Neural progenitor cell (in vitro differentiated cells): ENCODE data around the gene MAMLD1. TPM values are rescaled to one million over a fixed set of nuclear protein-coding genes. Genes with fewer than 3 reads are reported as not detected.

ENCODE experiments used
- DNase-seq: peaks from one replicate; pipeline ENCODE4 v3.0.0-alpha.2; 2016; ENCODE audit warnings: low spot score
- H2AFZ ChIP-seq: fragments of 200-600 bp; sonication (generic); replicated peaks from 2 replicates; pipeline ENCODE4 v1.6.1; 2016; ENCODE audit warnings: antibody characterized with exemption
- H3F3A ChIP-seq: fragments of 200-600 bp; sonication (generic); 2 replicates; pipeline ENCODE4 v1.6.1; 2016; ENCODE audit warnings: antibody characterized with exemption, low read depth
- H3K27ac ChIP-seq: fragments of 200-600 bp; sonication (generic); 2 replicates; pipeline ENCODE4 v1.5.1; 2016; ENCODE audit warnings: mild to moderate bottlenecking
- H3K27me3 ChIP-seq: fragments of 200-600 bp; sonication (generic); 2 replicates; pipeline ENCODE4 v1.6.1; 2016; ENCODE audit warnings: mild to moderate bottlenecking, moderate library complexity
- H3K36me3 ChIP-seq: fragments of 200-600 bp; sonication (generic); 2 replicates; pipeline ENCODE4 v1.5.1; 2016
- H3K4me1 ChIP-seq: fragments of 200-600 bp; sonication (generic); 2 replicates; pipeline ENCODE4 v1.6.1; 2016; ENCODE audit warnings: mixed run types
- H3K4me2 ChIP-seq: fragments of 200-600 bp; sonication (generic); 2 replicates; pipeline ENCODE4 v1.6.1; 2016
- H3K4me3 ChIP-seq: fragments of 200-600 bp; sonication (generic); 2 replicates; pipeline ENCODE4 v1.5.1; 2016
- H3K79me2 ChIP-seq: fragments of 200-600 bp; sonication (generic); 2 replicates; pipeline ENCODE4 v1.6.1; 2016; ENCODE audit warnings: low read depth
- H3K9ac ChIP-seq: fragments of 200-600 bp; sonication (generic); 2 replicates; pipeline ENCODE4 v1.6.1; 2016
- H3K9me3 ChIP-seq: fragments of 200-600 bp; sonication (generic); 2 replicates; pipeline ENCODE4 v1.5.1; 2016; ENCODE audit warnings: low read depth
- H4K20me1 ChIP-seq: fragments of 200-600 bp; sonication (generic); 2 replicates; pipeline ENCODE4 v1.6.1; 2016; ENCODE audit warnings: low read depth
- H3K27ac Mint-ChIP-seq: 3 replicates; pipeline ENCODE4 v1.8.0; 2021; ENCODE audit warnings: mixed read lengths
- H3K27me3 Mint-ChIP-seq: 2 replicates; pipeline ENCODE4 v1.8.0; 2022; ENCODE audit warnings: low read depth, mild to moderate bottlenecking, inconsistent platforms, moderate library complexity, mixed read lengths; ENCODE audit not compliant: insufficient read depth
- H3K36me3 Mint-ChIP-seq: 3 replicates; pipeline ENCODE4 v1.8.0; 2021; ENCODE audit warnings: mixed read lengths
- H3K4me1 Mint-ChIP-seq: 3 replicates; pipeline ENCODE4 v1.8.0; 2021; ENCODE audit warnings: mixed read lengths
- H3K4me3 Mint-ChIP-seq: 3 replicates; pipeline ENCODE4 v1.8.0; 2021; ENCODE audit warnings: mild to moderate bottlenecking, moderate library complexity, mixed read lengths
- H3K9me3 Mint-ChIP-seq: 3 replicates; pipeline ENCODE4 v1.8.0; 2020; ENCODE audit warnings: mixed read lengths
- EZH2 ChIP-seq: fragments of 200-600 bp; sonication (generic); IDR thresholded peaks from 2 replicates; pipeline ENCODE4 v1.6.1; 2017; ENCODE audit warnings: antibody characterized with exemption, mild to moderate bottlenecking, moderate library complexity
- EZH2phosphoT487 ChIP-seq: fragments of 200-600 bp; sonication (generic); IDR thresholded peaks from 2 replicates; pipeline ENCODE4 v1.6.1; 2017; ENCODE audit warnings: antibody characterized with exemption
- total RNA-seq: library from RNA; depleted of rRNA; stranded (reverse); fragments of >200 nt; gene quantifications from 2 replicates; pipeline ENCODE4 v1.2.3, GENCODE V29; 2015; ENCODE audit warnings: low replicate concordance
- TF ChIP-seq, protein P1 (sequence below): fragments of 200-600 bp; sonication (generic); IDR thresholded peaks from 2 replicates; pipeline ENCODE4 v1.5.1; 2017; ENCODE audit warnings: antibody characterized with exemption, mild to moderate bottlenecking

Gene MAMLD1
- total RNA-seq, 1 donor from 2014 or later: not detected

- peaks cover 10% of the 10 kb centered on the region for H3K9me3 Mint-ChIP-seq
- Histone ChIP-seq H3K4me2 (no peak overlapping the region), H3K36me3 (no peaks in the 10 kb centered on the region), H3K27ac (no peak overlapping the region), H3F3A (no peaks in the 10 kb centered on the region), H3K79me2 (no peaks in the 10 kb centered on the region), H3K9me3 (peaks cover 5% of the 10 kb centered on the region), H3K4me3 (no peak overlapping the region), H4K20me1 (no peaks in the 10 kb centered on the region), H3K4me1 (no peaks in the 10 kb centered on the region), H3K9ac (no peak overlapping the region), H2AFZ (no peak overlapping the region), H3K27me3 (no peaks in the 10 kb centered on the region)
- peaks cover 2% of the 10 kb centered on the region for H3K27me3 Mint-ChIP-seq
- DNase-seq: no peak
- no peak overlapping the region for H3K27ac Mint-ChIP-seq
- no peak overlapping the region for H3K4me3 Mint-ChIP-seq
- H3K4me1 Mint-ChIP-seq: no peaks in the 10 kb centered on the region
- TF ChIP-seq, protein P1, sequence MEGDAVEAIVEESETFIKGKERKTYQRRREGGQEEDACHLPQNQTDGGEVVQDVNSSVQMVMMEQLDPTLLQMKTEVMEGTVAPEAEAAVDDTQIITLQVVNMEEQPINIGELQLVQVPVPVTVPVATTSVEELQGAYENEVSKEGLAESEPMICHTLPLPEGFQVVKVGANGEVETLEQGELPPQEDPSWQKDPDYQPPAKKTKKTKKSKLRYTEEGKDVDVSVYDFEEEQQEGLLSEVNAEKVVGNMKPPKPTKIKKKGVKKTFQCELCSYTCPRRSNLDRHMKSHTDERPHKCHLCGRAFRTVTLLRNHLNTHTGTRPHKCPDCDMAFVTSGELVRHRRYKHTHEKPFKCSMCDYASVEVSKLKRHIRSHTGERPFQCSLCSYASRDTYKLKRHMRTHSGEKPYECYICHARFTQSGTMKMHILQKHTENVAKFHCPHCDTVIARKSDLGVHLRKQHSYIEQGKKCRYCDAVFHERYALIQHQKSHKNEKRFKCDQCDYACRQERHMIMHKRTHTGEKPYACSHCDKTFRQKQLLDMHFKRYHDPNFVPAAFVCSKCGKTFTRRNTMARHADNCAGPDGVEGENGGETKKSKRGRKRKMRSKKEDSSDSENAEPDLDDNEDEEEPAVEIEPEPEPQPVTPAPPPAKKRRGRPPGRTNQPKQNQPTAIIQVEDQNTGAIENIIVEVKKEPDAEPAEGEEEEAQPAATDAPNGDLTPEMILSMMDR: no peak
- TF ChIP-seq EZH2 (no peak), EZH2phosphoT487 (no peak)
- H3K36me3 Mint-ChIP-seq: no peaks in the 10 kb centered on the region
These were observed 38.2 kb upstream of the MAMLD1 start for GRCh38 chrX:150324919-150325318.

DNA sequence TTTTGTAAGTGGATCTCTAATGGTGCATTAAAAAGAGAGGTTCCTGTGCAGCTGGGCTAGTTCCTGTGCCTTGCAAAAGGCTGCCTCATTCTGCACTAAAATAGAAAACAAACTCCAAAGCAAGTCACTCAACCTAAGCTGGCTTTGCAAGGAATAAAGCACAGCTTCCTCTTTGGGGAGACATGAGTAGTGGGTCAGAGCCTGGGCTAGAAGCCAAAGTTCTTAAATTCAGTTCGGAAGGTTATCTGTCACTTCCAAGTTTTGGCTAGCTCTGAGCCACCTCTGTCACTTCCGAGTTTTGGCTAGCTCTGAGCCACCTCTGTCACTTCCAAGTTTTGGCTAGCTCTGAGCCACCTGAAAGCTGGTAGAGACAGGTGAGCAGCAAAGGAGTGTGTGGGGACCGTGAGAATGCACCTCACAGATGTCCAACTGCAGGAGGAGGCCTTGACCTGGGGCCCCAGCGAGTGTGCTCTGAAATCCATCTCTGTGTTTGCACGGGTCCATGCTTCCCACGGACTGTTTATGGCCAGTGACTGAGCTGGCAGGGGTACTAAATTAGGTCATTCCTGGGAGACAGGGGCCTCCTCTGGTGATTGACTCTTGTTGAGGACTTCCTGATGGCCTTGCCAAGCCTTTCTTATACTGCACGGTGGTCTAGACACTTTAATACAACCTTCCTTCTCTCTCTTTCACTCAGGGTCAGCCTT lies 36.4 kb upstream of the MAMLD1 start:
- no peaks in the 10 kb centered on the region for H4K20me1 ChIP-seq
- H3K4me3 ChIP-seq: no peak overlapping the region
- no peaks in the 10 kb centered on the region for H3K36me3 ChIP-seq
- no peak overlapping the region for H3K27ac ChIP-seq
- Mint-ChIP-seq H3K4me3 (no peak overlapping the region), H3K27ac (no peak overlapping the region), H3K4me1 (no peaks in the 10 kb centered on the region), H3K27me3 (peaks cover 2% of the 10 kb centered on the region), H3K36me3 (no peaks in the 10 kb centered on the region), H3K9me3 (peaks cover 10% of the 10 kb centered on the region)
- no peaks in the 10 kb centered on the region for H3F3A ChIP-seq
- H3K9ac ChIP-seq: no peak overlapping the region
- H3K9me3 ChIP-seq: peaks cover 5% of the 10 kb centered on the region
- H3K79me2 ChIP-seq: no peaks in the 10 kb centered on the region
- no peaks in the 10 kb centered on the region for H3K4me1 ChIP-seq
- TF ChIP-seq EZH2phosphoT487: no peak
- no peak for TF ChIP-seq EZH2
- TF ChIP-seq, protein P1: no peak
- DNase-seq: no peak
- no peaks in the 10 kb centered on the region for H3K27me3 ChIP-seq
- no peak overlapping the region for H3K4me2 ChIP-seq
- H2AFZ ChIP-seq: no peak overlapping the region

DNA sequence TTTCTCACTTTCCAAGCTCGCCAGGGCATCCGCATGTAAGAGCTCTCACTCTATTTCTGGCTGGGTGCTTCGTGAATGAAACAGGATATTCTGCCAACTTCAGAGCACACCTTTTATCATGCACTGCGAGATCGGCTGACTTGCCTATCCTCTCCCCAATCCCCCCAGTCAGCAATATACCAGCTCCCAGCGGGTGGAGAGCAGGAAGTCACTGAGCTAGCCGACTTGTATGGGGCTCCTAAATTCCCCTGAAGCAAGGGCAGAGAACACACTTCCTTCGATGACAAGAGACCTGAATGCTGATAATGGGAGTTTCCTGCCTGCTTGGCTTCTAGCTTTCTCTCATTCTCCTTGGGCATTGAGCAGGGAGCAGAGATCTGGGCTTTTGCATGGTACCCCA lies 33.8 kb upstream of the MAMLD1 start:
- Mint-ChIP-seq H3K27me3 (peaks cover 2% of the 10 kb centered on the region), H3K4me1 (no peaks in the 10 kb centered on the region), H3K9me3 (peaks cover 2% of the 10 kb centered on the region), H3K4me3 (no peak overlapping the region), H3K36me3 (no peaks in the 10 kb centered on the region), H3K27ac (no peak overlapping the region)
- H3K36me3 ChIP-seq: no peaks in the 10 kb centered on the region
- H2AFZ ChIP-seq: no peak overlapping the region
- H3K27me3 ChIP-seq: no peaks in the 10 kb centered on the region
- no peaks in the 10 kb centered on the region for H4K20me1 ChIP-seq
- no peaks in the 10 kb centered on the region for H3F3A ChIP-seq
- H3K9ac ChIP-seq: no peak overlapping the region
- H3K4me2 ChIP-seq: no peak overlapping the region
- H3K4me3 ChIP-seq: no peak overlapping the region
- H3K9me3 ChIP-seq: no peaks in the 10 kb centered on the region
- DNase-seq: no peak
- no peaks in the 10 kb centered on the region for H3K79me2 ChIP-seq
- no peak overlapping the region for H3K27ac ChIP-seq
- TF ChIP-seq, protein P1: no peak
- TF ChIP-seq EZH2 (no peak), EZH2phosphoT487 (no peak)
- H3K4me1 ChIP-seq: no peaks in the 10 kb centered on the region
